NCI-H146 treated with DMSO at 0.1 percent for 48 hours (cell line): ENCODE measurements around the gene FAM13A.
"Not testable (repeated sequence)": the region's sequence is repeated elsewhere in the genome, so short reads cannot be mapped to it uniquely, and the experiment has no call there.

Source experiments
- DNase-seq: peaks from one replicate; lab custom pipeline; 2025; ENCODE audit not compliant: unreplicated experiment; lab: John Stamatoyannopoulos, UW

The FAM13A gene

GRCh38 chr4:88964450-88964849 is 92.5 kb downstream of the FAM13A start:
- no peak for DNase-seq

GRCh38 chr4:88963817-88964216 is 93.2 kb downstream of the FAM13A start:
- DNase-seq = no peak

- no peak for DNase-seq
These were observed 94.6 kb downstream of the FAM13A start for GRCh38 chr4:88962396-88962795.

GRCh38 chr4:88960576-88960975 is 96.4 kb downstream of the FAM13A start:
- DNase-seq = no peak

DNA sequence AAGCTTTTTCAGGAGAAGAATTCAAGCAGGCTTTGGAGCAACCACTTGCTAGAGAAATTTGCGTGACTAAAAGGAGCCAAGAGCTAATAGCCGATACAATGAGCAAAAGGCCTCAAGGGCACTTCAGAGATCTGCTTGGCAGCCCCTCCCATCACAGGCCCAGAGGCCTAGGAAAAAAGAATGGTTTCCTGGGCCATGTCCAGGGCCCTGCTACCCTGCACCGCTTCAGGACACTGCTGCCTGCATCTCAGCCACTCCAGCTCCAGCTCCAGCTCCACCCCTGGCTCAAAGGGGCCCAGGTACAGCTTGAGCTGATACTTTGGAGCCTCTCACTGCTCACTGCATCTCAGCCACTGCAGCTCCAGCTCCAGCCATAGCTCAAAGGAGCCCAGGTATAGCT is 98.9 kb downstream of the FAM13A start:
- no peak for DNase-seq

- DNase-seq = no peak
These were observed 99.4 kb downstream of the FAM13A start for GRCh38 chr4:88957570-88957969.

DNA sequence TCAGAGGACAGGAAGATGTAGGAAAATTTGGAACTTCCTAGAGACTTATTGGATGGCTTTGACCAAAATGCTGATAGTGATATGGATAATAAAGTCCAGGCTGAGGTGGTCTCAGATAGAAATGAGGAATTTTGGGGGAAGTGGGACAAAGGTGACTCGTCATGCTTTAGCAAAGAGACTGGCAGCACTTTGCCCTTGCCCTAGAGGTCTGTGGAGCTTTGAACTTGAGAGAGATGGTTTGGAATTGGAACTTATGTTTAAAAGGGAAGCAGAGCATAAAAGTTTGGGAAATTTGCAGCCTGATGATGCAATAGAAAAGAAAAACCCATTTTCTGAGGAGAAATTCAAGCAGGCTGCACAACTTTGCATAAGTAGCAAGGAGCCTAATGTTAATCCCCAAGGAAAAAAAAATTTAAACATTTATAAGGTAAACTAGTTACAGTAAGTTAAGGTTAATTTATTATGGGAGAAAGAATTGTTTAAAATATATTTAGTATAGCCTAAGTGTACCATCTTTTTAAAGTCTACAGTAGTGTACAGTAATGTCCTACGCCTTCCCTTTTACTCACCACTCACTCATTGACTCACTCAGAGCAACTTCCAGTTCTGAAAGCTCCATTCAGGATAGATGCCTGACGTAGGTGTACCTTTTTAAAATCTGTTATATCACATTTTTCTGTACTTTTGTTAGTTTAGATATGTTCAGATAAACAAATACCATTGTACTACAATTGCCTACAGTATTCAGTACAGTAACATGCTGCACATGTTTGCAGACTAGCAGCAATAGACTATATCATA is 101.2 kb downstream of the FAM13A start:
- no peak for DNase-seq

- no peak for DNase-seq
These were observed 103.6 kb downstream of the FAM13A start for GRCh38 chr4:88953400-88953799.

DNA sequence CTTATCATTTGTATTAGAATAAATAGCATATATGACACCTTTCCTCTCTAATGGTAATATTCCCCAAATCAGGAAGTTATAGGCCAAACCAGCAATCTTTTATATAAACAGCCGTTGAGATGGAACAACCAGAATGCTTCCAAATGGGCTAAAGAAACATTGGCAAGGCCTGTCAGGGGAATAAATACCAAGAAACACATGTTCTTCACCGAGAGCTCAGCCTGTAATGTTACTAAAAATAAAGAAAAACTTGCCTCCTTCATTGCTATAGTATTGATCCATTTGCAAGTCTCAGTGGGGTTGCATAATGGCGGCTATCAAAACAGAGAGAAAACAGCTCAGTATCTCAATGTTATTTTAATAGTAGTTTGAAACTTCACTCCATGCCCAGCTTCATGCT is 104.9 kb downstream of the FAM13A start:
- DNase-seq = no peak

DNA sequence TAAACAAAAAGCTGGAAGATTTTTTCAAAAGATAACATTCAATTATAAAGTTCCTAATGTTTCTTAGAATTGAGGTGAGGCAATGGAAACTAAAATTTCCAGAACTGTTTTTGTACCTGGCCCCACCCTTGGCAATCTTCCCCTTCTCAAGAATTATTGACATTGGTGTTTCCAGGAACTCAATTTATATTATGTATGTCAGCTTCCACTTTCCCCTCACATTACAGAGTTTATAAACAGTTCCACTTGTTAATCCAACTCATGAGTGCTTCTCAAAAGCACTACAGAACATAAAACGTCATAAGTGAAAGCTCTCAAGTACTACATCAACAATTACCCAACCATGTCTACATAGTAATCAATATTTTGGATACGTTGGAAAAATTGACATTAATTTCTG is 107.4 kb downstream of the FAM13A start:
- no peak for DNase-seq

GRCh38 chr4:88940506-88940905 is 116.5 kb downstream of the FAM13A start:
- DNase-seq = no peak

DNA sequence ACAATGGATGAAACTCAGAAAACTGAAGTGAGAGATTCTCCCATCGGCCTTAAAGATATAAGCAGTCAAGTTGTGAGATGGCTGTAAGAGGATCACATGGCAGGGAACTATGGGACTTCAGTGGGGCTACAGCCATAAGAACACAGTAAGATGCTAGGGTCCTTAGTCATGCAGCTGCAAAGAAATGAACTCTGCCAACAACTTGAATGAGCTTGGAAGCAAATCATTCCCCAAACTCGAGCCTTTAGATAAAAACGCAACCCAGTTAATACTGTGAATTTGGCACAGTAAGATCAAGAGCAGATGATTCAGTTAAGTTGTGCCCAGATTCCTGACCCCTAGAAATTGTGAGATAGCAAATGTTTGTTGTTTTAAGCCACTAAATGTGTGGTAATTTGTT is 117.3 kb downstream of the FAM13A start:
- no peak for DNase-seq

- no peak for DNase-seq
These were observed 118.8 kb downstream of the FAM13A start for GRCh38 chr4:88938138-88938537.

DNA sequence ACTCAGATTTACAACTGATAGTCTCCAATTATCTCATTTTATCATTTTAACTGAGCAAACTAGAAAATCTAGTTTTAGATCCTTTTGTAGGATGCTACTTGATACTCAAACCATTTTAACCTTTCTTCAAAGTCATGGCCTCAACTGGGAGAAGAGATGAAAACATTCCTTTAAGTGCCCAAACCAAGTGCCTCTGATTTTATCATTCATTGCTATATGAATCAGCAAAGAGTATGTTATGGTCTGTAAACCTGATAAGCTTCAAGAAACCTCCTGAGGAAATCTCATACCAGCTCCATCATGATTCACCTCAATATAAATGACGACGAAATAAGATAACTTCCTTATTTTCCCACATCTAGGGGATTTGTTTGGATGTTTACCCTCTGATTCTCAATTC is 119.9 kb downstream of the FAM13A start:
- DNase-seq = no peak

DNA sequence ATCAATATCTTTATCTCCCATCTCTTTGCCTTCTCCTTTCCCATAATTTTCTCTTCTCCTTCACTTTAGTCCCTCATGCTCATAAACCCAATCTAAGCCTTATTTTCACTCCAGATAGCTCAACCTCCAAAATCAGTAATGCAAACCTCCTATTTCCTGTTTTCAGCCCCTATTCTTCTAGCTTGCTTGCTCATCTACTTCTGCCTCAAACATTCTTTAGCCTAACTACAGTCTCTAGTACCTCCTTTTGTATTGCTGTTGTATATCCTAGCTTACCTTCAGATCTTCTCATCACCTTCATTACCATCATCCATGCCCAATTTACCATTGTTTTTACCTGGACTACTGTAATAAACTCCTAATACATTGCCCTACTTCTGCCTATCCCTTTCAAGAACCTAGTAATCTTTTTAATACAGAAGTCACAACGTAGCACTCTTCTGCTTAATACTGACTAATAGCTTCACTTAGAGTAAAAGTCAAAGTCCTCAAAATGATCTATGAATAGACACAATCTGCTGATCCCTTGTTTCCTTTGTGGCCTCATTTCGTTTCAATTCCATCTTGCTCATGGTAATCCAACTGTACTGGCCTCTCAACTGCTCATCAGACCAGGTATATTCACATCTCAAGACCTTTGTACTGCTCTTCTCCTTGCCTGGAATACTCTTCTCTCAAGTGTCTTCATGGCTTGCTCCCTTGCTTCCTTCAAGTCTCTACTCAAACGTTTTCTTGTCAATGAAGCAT is 123.4 kb downstream of the FAM13A start:
- DNase-seq = no peak

DNA sequence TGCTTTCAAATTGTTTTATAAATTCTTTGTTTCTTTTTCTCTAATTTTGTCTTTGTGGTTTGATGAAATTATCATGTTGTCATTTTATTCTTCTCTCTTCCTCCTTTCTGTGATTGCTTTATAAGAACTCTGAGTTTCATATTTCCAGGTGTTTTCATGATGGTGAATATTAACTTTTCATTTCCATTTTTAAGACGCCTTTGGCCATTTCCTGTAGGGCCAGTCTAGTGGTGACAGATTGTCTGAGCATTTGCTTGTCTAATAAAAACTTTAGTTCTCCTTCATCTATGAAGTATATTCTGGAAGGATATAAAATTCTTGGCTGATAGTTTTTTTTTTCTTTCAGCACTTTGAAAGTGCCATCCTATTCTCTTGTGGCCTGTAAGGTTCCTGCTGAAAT is 128.1 kb downstream of the FAM13A start:
- no peak for DNase-seq

DNA sequence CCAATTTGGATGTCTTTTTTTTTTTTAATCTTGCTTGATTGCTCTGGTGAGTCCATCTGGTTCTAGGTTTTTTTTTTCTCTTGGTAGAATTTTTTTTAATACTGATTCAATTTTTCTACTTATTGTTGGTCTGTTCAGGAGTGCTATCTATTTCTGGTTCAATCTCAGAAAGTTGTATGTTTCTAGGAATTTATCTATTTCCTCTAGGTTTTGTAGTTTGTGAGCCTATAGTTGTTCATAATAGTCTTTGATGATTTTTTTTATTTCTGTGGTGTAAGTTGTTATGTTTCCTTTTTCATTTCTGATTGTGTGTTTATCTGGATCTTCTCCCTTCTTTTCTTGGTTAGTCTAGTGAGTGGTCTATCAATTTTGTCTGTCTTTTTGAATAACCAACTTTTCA is 129.6 kb downstream of the FAM13A start:
- DNase-seq = no peak

- no peak for DNase-seq
These were observed 137.9 kb downstream of the FAM13A start for GRCh38 chr4:88919056-88919455.

DNA sequence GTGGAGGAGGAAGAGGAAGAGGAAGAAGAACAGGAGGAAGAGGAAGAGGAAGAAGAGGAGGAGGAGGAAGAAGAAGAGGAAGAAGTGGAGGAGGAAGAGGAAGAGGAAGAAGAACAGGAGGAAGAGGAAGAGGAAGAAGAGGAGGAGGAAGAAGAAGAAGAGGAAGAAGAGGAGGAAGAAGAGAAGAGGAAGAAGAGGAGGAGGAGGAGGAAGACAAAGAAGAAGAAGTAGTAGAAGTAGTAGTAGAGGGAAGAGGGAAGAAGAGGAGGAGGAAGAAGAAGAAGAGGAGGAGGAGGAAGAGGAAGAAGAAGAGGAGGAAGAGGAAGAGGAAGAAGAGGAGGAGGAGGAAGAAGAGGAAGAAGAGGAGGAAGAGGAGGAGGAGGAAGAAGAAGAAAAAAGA is 143.8 kb downstream of the FAM13A start:
- DNase-seq = not testable (repeated sequence)

DNA sequence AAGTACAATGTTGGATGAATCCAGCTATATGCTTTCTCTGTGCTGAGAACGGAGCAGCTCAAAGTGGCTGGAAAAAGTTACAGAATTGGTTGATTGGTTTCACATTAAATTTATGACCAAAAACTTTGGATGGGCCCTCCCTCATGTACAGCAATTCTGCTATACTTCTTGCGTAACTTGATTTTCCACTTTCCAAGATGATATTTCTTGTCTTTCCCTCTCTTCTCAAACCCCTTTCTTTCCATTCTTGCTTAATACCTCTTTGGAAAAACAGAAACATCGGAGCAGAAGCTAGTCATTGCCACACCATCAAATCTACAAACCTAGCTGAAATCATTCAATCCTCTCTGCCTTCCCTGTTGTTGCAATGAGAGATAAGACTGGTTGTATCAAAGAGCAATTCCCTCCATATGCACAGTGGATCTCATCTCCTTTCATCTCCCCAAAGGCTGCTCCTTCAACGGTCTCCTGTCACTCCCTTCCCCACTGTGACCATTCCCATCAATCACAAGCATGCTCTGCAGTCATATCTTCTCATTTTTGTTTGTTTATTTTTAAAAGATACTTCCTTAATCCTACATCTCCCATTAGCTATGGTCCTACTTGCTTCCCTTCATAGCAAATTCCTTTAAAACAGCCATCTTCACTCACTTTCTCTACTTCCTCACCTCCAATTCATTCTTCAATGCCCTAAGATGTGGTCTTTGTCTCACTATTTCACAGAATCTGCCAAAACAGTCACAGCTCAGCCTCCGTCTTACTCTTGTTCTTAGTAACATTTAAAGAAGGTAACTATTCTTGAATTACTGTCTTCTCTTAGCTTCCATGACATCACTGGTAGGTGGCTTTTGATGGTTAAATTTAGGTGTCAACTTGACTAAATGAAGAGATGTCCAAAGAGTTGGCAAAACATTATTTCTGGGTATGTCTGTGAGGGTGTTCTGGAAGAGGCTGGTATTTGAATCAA is 145.5 kb downstream of the FAM13A start:
- DNase-seq = no peak

DNA sequence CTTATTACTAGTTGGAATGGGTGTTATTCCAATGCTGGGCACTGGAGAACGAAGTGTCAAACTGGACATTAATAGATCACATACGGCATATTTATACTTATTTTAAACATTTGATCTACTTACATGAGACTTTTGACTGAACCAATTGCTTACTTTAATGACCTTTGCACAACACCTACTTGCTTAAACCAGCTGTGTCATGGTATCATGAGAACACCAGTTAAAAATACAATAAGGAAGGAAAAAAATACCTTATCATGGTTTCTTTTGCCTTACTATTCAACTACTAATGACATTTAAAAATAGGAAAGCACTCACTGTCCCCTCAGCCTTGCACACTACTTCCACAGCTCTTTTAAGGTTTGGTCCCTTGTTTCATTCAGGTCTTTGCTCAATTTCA is 146.9 kb downstream of the FAM13A start:
- no peak for DNase-seq
